Retina (tissue), 1 donor: ENCODE data around the gene ADCY2.

Source experiments
- DNase-seq: peaks from one replicate; pipeline ENCODE4 v3.0.0-alpha.2; 2016

ADCY2 gene

GRCh38 chr5:7673658-7674057 lies 277.7 kb downstream of the ADCY2 start:
- no peak for DNase-seq

- no peak for DNase-seq
These were observed 280.5 kb downstream of the ADCY2 start for GRCh38 chr5:7676455-7676854.

- DNase-seq = no peak
These were observed 282.1 kb downstream of the ADCY2 start for GRCh38 chr5:7678030-7678429.

GRCh38 chr5:7679663-7680062 lies 283.7 kb downstream of the ADCY2 start:
- no peak for DNase-seq

- DNase-seq = no peak
These were observed 284.3 kb downstream of the ADCY2 start for GRCh38 chr5:7680260-7680659.

- no peak for DNase-seq
These were observed 286.4 kb downstream of the ADCY2 start for GRCh38 chr5:7682379-7682778.

- no peak for DNase-seq
These were observed 287.8 kb downstream of the ADCY2 start for GRCh38 chr5:7683753-7684152.

- DNase-seq = no peak
These were observed 288.9 kb downstream of the ADCY2 start for GRCh38 chr5:7684826-7685225.

GRCh38 chr5:7686794-7687193 lies 290.9 kb downstream of the ADCY2 start:
- no peak for DNase-seq

GRCh38 chr5:7690557-7690956 lies 294.6 kb downstream of the ADCY2 start:
- DNase-seq = no peak

GRCh38 chr5:7705261-7705660 lies 309.3 kb downstream of the ADCY2 start:
- no peak for DNase-seq

- no peak for DNase-seq
These were observed 309.8 kb downstream of the ADCY2 start for GRCh38 chr5:7705736-7706135.

- DNase-seq = no peak
These were observed 310.3 kb downstream of the ADCY2 start for GRCh38 chr5:7706256-7706655.

GRCh38 chr5:7714119-7714518 lies 318.2 kb downstream of the ADCY2 start:
- DNase-seq = no peak

GRCh38 chr5:7714697-7715096 lies 318.8 kb downstream of the ADCY2 start:
- no peak for DNase-seq

GRCh38 chr5:7717691-7718090 lies 321.8 kb downstream of the ADCY2 start:
- DNase-seq = no peak

GRCh38 chr5:7728076-7728475 lies 332.1 kb downstream of the ADCY2 start:
- no peak for DNase-seq

GRCh38 chr5:7741415-7742065 lies 345.6 kb downstream of the ADCY2 start:
- DNase-seq = no peak

GRCh38 chr5:7742241-7742656 lies 346.3 kb downstream of the ADCY2 start:
- DNase-seq = no peak

- peak; percentile 61 for DNase-seq
These were observed 350.1 kb downstream of the ADCY2 start for GRCh38 chr5:7745882-7746610.

- DNase-seq = no peak
These were observed 351.8 kb downstream of the ADCY2 start for GRCh38 chr5:7747728-7748127.

GRCh38 chr5:7749626-7750025 lies 353.7 kb downstream of the ADCY2 start:
- DNase-seq = peak; percentile 32

- DNase-seq = no peak
These were observed 355.9 kb downstream of the ADCY2 start for GRCh38 chr5:7751874-7752273.

GRCh38 chr5:7753181-7753580 lies 357.2 kb downstream of the ADCY2 start:
- DNase-seq = no peak

GRCh38 chr5:7753596-7753995 lies 357.7 kb downstream of the ADCY2 start:
- no peak for DNase-seq
